Measurements from ENCODE around the gene LPAR3. TPM values are rescaled to one million over a fixed set of nuclear protein-coding genes. Genes with fewer than 3 reads are reported as not detected.

Gene LPAR3
- total RNA-seq, 1 experiment from 2014 or later = 0.13 TPM

DNA sequence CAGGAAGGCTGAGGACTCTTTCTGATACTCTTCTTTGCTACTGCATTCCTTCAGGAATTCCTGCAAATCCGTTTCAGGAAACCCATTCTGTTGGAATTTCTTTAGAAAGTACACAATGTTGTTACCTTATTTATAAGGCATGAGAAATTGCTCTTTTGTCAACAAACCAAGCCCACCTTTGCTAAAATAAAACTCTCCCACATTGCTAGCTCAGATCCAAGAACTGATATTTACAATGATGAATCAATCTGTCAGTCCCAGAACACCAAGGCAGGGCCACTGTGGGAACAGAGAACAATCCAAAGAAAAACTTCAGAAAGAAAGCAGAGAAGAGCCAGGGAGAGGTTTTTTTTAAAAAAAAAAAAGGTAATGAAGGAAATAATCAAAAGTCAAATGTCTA lies 36.6 kb upstream of the LPAR3 start:
- intact Hi-C loops (cut with micrococcal nuclease; ENCODE audit: unreplicated experiment) = no loop called here
- ChIA-PET CTCF (interaction anchor here (0.7 to 0.8 kb wide), 2 partner anchors 15 to 147 kb away, joined by 3 to 6 read pairs; no protein-coding TSS in a partner anchor), POLR2A (ENCODE audit: low non-redundant PET) (no interaction called here)
- H3K9me3 ChIP-seq (ENCODE audit: low read depth, low read length, poor library complexity, severe bottlenecking) = no peaks in the 10 kb centered on the region
- no peak overlapping the region for H3K4me3 ChIP-seq (ENCODE audit: low read depth, low read length, poor library complexity, severe bottlenecking)
- H3K27me3 ChIP-seq (replicated peaks; ENCODE audit: insufficient read depth, low read depth, low read length, poor library complexity) = peaks cover 3% of the 10 kb centered on the region
- H3K36me3 ChIP-seq (ENCODE audit: insufficient read depth, low read length, poor library complexity, severe bottlenecking) = no peaks in the 10 kb centered on the region
- no peak for DNase-seq (ENCODE audit: low spot score)
- H3K27ac ChIP-seq (ENCODE audit: low read depth, low read length, poor library complexity, severe bottlenecking) = no peak overlapping the region
- BruUV-seq (replicated peaks) = no TSS peak
- H3K4me1 ChIP-seq (ENCODE audit: insufficient read depth, low read length, poor library complexity, severe bottlenecking) = no peaks in the 10 kb centered on the region
- no peak for TF ChIP-seq EZH2 (IDR thresholded peaks at IDR 0.05; ENCODE audit: borderline replicate concordance, low read depth, low read length, poor library complexity, severe bottlenecking)
- TF ChIP-seq, protein P1, sequence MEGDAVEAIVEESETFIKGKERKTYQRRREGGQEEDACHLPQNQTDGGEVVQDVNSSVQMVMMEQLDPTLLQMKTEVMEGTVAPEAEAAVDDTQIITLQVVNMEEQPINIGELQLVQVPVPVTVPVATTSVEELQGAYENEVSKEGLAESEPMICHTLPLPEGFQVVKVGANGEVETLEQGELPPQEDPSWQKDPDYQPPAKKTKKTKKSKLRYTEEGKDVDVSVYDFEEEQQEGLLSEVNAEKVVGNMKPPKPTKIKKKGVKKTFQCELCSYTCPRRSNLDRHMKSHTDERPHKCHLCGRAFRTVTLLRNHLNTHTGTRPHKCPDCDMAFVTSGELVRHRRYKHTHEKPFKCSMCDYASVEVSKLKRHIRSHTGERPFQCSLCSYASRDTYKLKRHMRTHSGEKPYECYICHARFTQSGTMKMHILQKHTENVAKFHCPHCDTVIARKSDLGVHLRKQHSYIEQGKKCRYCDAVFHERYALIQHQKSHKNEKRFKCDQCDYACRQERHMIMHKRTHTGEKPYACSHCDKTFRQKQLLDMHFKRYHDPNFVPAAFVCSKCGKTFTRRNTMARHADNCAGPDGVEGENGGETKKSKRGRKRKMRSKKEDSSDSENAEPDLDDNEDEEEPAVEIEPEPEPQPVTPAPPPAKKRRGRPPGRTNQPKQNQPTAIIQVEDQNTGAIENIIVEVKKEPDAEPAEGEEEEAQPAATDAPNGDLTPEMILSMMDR (conservative IDR thresholded peaks at IDR 0.05; ENCODE audit: low read depth, low read length) = no peak

DNA sequence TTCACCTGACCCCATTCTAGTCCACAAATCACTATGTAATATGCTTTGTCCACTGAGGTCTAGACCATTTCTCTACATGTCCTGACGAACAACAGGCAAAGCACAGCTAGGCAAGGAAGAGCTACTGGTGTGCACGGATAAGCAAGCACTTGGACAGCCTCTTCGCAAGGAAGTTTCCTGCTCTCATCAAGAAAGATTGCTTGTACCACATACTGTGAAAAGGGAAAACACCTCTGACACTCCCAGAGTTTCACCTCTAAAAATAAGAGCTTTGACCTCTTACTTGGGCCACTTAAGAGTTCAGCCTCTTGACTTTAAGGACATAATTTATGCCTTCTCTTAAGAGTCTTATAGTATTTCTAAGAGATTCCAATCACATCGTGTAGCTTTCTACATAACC lies 36.0 kb upstream of the LPAR3 start:
- Histone ChIP-seq H3K27me3 (replicated peaks; ENCODE audit: insufficient read depth, low read depth, low read length, poor library complexity) (peaks cover 3% of the 10 kb centered on the region), H3K27ac (ENCODE audit: low read depth, low read length, poor library complexity, severe bottlenecking) (no peak overlapping the region), H3K4me3 (ENCODE audit: low read depth, low read length, poor library complexity, severe bottlenecking) (no peak overlapping the region), H3K36me3 (ENCODE audit: insufficient read depth, low read length, poor library complexity, severe bottlenecking) (no peaks in the 10 kb centered on the region), H3K4me1 (ENCODE audit: insufficient read depth, low read length, poor library complexity, severe bottlenecking) (no peaks in the 10 kb centered on the region), H3K9me3 (ENCODE audit: low read depth, low read length, poor library complexity, severe bottlenecking) (no peaks in the 10 kb centered on the region)
- ChIA-PET CTCF (interaction anchor here (0.8 kb wide), 1 partner anchor 16 kb away, joined by 3 read pairs; no protein-coding TSS in a partner anchor), POLR2A (ENCODE audit: low non-redundant PET) (no interaction called here)
- intact Hi-C loops (cut with micrococcal nuclease; ENCODE audit: unreplicated experiment) = no loop called here
- TF ChIP-seq EZH2 (IDR thresholded peaks at IDR 0.05; ENCODE audit: borderline replicate concordance, low read depth, low read length, poor library complexity, severe bottlenecking) = no peak
- TF ChIP-seq, protein P1 (conservative IDR thresholded peaks at IDR 0.05; ENCODE audit: low read depth, low read length) = no peak
- no TSS peak for BruUV-seq (replicated peaks)
- no peak for DNase-seq (ENCODE audit: low spot score)

DNA sequence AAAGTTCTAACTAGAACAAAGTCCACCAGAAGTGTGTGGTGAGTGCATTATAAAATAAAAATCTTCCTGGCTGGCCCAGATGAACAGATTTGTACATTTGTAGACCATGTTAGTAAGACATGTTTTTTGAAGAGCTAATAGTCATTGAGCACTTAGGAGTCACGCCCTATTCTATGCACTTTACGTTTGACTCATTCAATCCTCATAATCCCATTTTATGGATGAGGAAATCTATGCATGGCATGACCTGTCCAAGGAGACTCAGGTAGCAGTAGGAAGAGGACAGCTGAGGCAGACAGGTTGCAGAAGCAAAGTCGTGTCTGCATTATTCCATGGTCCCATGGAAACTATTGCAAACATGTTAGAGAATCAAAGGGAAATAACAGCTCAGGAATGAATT lies 30.3 kb upstream of the LPAR3 start:
- Histone ChIP-seq H3K9me3 (ENCODE audit: low read depth, low read length, poor library complexity, severe bottlenecking) (no peaks in the 10 kb centered on the region), H3K4me1 (ENCODE audit: insufficient read depth, low read length, poor library complexity, severe bottlenecking) (no peaks in the 10 kb centered on the region), H3K4me3 (ENCODE audit: low read depth, low read length, poor library complexity, severe bottlenecking) (no peak overlapping the region), H3K36me3 (ENCODE audit: insufficient read depth, low read length, poor library complexity, severe bottlenecking) (no peaks in the 10 kb centered on the region), H3K27me3 (replicated peaks; ENCODE audit: insufficient read depth, low read depth, low read length, poor library complexity) (no peaks in the 10 kb centered on the region), H3K27ac (ENCODE audit: low read depth, low read length, poor library complexity, severe bottlenecking) (no peak overlapping the region)
- CTCF ChIA-PET = no interaction called here
- intact Hi-C loops (cut with micrococcal nuclease; ENCODE audit: unreplicated experiment) = no loop called here
- POLR2A ChIA-PET (ENCODE audit: low non-redundant PET) = no interaction called here
- TF ChIP-seq EZH2 (IDR thresholded peaks at IDR 0.05; ENCODE audit: borderline replicate concordance, low read depth, low read length, poor library complexity, severe bottlenecking) = no peak
- TF ChIP-seq, protein P1 (conservative IDR thresholded peaks at IDR 0.05; ENCODE audit: low read depth, low read length) = no peak
- no TSS peak for BruUV-seq (replicated peaks)
- no peak for DNase-seq (ENCODE audit: low spot score)

All from A673 (cell line).